ENCODE results near the gene RPAP2.

DNA sequence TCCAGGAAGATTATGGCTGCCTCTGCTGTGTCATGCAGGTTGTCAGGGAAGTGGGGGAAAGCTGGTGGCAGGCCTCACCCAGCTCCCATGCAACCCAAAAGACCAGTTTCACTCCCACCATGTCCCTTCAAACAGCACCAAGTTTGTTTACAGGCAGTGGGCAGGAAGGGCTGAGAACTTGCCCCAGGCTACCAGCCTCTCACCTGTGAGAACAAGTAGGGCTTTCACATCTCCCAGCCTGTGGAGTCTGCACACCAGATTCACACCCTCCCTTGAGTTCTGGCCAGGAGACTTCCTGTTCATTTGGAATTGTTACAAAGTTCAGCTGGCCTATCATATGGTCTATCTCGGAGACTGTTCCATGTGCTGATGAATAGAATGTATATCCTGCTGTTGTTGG is 27.8 kb downstream of the RPAP2 start:
- TF ChIP-seq, protein P1, sequence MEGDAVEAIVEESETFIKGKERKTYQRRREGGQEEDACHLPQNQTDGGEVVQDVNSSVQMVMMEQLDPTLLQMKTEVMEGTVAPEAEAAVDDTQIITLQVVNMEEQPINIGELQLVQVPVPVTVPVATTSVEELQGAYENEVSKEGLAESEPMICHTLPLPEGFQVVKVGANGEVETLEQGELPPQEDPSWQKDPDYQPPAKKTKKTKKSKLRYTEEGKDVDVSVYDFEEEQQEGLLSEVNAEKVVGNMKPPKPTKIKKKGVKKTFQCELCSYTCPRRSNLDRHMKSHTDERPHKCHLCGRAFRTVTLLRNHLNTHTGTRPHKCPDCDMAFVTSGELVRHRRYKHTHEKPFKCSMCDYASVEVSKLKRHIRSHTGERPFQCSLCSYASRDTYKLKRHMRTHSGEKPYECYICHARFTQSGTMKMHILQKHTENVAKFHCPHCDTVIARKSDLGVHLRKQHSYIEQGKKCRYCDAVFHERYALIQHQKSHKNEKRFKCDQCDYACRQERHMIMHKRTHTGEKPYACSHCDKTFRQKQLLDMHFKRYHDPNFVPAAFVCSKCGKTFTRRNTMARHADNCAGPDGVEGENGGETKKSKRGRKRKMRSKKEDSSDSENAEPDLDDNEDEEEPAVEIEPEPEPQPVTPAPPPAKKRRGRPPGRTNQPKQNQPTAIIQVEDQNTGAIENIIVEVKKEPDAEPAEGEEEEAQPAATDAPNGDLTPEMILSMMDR (conservative IDR thresholded peaks at IDR 0.05 in 1 of 2, IDR thresholded peaks at IDR 0.05 in 1 of 2; ENCODE audit: low read depth in 1 of 2, low read length in 2 of 2): no peak
- TF ChIP-seq EZH2 (IDR thresholded peaks at IDR 0.05; ENCODE audit: low read length, missing control alignments): no peak
